ENCODE data around the gene ATP1B1.

ATP1B1 gene

DNA sequence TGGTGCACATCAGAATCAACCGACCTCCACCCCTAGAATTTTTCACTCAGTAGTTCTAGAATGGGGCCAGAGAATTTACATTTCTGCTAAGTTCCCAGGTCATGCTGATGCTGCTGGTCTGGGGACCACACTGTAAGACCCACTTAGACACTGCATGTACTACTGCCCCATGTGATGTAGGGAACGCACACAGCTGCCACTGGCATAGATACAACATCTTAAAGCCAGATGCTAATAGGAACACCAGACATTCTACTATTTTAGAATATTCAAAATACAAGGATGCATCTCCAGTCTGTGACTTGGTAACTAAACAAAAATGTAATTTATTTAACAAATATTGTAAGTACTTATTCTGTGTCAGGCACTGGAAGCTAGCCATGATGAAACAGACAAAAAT is 14.1 kb upstream of the ATP1B1 start:
- DNase-seq (ENCODE audit: low read depth in 1 of 2, low spot score in 1 of 2), result no peak

DNA sequence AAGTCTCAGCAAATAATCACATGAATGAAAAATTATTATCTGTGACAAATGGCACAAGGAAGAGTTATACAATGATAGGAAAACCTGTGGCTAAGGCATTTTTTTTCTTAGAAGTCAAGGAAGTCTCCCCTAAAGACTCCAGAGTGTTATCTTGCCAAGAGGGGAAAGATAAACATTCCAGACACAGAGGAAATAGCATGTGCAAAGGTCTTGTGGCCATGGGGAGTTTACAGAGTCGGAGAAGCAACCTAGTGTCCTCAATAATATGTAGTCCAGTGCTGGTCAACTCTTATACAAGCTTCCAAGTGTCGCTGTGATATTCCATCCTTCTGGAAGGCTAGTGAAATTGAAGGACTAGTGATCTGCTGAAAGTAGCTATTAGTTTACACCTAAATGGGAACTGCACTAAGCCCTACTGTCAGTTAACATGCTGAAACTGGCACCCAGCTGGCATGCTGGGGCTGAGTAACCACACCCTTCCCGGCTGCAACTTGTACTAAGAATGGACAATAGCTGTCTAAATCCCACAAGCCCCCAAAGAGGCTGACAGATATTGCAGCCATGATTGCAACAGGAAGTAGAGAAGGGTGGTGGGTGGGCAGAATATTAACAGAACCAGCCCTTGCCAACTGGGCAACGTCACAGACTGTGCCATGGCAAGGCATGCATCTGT is 11.5 kb upstream of the ATP1B1 start:
- DNase-seq (ENCODE audit: low read depth in 1 of 2, low spot score in 1 of 2), result no peak

DNA sequence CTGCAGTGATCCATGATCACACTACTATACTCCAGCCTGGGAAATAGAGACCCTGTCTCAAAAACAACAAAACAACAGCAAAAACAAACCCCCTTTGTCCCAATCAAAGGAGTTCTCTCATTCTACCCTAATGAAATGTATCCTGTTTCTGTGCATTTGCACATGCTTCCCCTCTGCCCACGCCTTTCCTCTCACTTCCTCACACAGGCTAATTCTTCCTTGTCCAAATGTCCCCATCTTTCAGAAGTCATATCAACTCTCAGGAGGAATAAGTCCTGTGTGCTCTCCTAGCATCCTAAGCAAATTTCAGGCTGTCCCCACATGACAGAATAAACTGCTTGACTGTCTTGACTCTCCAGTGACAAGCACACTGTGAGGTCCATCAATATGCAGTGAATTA is 8.1 kb upstream of the ATP1B1 start:
- DNase-seq (ENCODE audit: low read depth in 1 of 2, low spot score in 1 of 2), result no peak

GRCh38 chr1:169099561-169099960 is 6.9 kb upstream of the ATP1B1 start:
- DNase-seq (ENCODE audit: low read depth in 1 of 2, low spot score in 1 of 2), result no peak

- no peak for DNase-seq (ENCODE audit: low read depth in 1 of 2, low spot score in 1 of 2)
Observed at GRCh38 chr1:169100208-169100607, 6.3 kb upstream of the ATP1B1 start.

GRCh38 chr1:169100651-169101088 is 5.8 kb upstream of the ATP1B1 start:
- DNase-seq (ENCODE audit: low read depth in 1 of 2, low spot score in 1 of 2), result no peak

GRCh38 chr1:169102567-169102966 is 3.9 kb upstream of the ATP1B1 start:
- DNase-seq (ENCODE audit: low read depth in 1 of 2, low spot score in 1 of 2), result no peak

- no peak for DNase-seq (ENCODE audit: low read depth in 1 of 2, low spot score in 1 of 2)
Observed at GRCh38 chr1:169103002-169103401, 3.5 kb upstream of the ATP1B1 start.

DNA sequence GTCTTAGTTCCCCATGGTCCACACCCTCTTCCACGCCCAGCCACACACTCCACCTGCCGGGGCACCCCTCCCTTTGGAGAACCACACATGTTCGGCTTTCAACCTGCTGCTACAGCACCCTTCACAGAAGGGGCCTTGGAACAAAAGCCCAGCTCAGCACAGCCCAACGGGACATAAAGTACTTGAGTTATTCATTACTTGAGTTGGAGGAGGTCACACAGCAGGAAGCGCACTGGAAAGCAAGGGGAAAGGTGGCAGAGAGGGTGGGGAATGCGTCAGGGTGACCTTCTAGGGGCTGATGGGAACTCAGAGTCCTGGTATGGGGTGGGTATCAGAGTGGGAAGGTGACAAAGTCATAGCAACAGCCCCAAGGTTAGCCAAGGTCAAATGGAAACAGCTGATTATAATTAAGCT is 3.0 kb upstream of the ATP1B1 start:
- no peak for DNase-seq (ENCODE audit: low read depth in 1 of 2, low spot score in 1 of 2)

DNA sequence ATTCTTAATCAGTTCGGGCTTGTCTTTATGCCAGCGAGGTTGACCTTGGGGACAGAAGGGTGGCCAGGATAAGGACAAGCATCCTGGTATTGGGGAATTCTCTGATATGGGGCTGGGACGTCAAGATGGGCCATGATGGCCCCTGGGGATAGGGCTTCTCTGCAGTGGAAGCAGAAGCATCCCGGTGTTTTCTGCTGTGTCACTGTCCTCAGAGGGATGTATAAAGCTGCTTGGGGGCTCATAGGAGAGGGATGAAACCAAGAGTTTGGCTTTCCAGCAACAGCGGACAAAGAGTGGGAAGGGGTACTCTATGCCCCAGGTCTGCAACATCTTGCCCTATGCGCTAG is 1.4 kb upstream of the ATP1B1 start:
- no peak for DNase-seq (ENCODE audit: low read depth in 1 of 2, low spot score in 1 of 2)

- DNase-seq (ENCODE audit: low read depth in 1 of 2, low spot score in 1 of 2), result no peak
Observed at GRCh38 chr1:169105434-169106094, 926 bp upstream of the ATP1B1 start.

DNA sequence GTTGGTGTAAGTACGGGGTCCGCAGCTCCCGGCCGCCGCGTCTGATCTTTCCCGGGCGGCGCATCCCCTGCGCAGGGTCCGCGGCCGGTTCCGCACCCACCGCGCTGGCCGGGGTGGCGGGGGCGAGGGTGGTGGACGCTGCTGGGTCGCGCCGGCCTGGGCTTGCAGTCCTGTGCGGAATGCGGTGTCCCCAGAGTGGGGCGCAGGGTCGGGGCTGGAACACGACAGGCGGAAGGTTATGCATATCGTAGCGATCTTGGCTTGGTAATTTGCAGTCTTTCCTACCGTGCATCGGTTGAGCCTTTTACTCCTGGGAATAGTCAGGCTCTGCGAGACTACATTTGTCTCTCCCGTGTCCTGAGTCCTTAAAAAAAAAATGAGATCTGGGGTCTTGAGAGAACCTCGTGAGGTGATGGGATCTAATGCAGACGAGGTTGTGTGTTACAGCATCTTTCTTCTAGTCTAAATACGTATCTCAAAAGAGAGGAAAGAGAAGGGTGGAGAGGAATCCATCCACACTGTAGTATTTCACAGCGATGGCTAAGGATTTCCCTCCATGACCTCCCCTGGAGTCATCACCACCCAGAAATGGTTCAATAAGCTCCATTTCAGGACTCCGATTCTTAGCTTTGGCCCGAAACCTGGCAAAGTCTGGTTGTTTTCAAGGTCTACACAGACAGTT is 572 bp downstream of the ATP1B1 start:
- DNase-seq (ENCODE audit: low read depth in 1 of 2, low spot score in 1 of 2), result no peak

DNA sequence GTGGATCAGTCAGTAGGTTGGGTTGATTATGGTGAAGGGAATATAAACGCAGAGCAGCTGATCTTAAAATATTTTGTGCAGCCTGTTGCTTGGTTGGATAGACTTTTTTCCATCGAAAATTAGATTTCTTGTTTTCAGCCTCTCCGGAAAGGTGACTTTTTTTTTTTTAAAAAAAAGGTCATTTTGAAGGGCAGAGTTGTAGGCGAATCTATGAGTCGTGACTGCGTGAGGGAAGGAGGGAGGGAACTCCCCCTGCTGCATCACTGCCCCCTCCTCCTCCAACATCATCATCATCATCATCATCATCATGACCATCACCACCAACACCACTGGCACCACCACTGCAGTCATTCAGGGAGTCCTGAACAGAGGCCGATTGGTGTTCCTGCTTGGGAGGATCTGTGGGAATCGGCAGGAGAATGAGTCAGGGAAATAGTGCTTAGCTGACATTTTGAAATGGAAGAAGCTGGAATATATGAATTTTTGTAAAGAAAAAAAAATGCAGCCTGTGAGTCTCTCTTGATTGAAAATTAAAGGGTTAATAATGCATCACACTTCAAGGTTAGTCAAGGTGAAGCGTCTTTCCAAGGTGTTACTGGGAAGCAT is 1.2 kb downstream of the ATP1B1 start:
- DNase-seq (ENCODE audit: low read depth in 1 of 2, low spot score in 1 of 2), result no peak

- DNase-seq (ENCODE audit: low read depth in 1 of 2, low spot score in 1 of 2), result no peak
Observed at GRCh38 chr1:169108223-169108622, 1.7 kb downstream of the ATP1B1 start.

GRCh38 chr1:169108863-169109560 is 2.5 kb downstream of the ATP1B1 start:
- no peak for DNase-seq (ENCODE audit: low read depth in 1 of 2, low spot score in 1 of 2)

- DNase-seq (ENCODE audit: low read depth in 1 of 2, low spot score in 1 of 2), result no peak
Observed at GRCh38 chr1:169109561-169110134, 3.2 kb downstream of the ATP1B1 start.

DNA sequence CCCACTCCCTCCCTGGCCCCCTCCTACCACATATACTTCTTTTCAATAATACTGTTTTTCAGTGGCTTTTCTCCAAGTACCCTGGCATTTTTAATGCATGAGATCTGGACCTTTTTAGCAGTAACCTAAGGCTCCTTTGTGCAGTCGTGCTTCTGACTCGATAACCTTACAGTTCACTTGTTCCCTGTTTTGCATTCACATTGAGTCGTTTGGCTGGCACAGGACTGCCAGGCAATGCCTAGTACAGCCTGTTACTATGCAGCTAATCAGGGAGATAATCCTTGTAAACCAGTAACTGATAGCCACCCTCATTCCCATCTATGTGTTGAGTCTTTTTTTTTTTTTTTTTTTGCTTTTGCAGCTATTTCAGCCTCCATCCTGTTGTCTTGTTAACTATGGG is 3.7 kb downstream of the ATP1B1 start:
- no peak for DNase-seq (ENCODE audit: low read depth in 1 of 2, low spot score in 1 of 2)

DNA sequence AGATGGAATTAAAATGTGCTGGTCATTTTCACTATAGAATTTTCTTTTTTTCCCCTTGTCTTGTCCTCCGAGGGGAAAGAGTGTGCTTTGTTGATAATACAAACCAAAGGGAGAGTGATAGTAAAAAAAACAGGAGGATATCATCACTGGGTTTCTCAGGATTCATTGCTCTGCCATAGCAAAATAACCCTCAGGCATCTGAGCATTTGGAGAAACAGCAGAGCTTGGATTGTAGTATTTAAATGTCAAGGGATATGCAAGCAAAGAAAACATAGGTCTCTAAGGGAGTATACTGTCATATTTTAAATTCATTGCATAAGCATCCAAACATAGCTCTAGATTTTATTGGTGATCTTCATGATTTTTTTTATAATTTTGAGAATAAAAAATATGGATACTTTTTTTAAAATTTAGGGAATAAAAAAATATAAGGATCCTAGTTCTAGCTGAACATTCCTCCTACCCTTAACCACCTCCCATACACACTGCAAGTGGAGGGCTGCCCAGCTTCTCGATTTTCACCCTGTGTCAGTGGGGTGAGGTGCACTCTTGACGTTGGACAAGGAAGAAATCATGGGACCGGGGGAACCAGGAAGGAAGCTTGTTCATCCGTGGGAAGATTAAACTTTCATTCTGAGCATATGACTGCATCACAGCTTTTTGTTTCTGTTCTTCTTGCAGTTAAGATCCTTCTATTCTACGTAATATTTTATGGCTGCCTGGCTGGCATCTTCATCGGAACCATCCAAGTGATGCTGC is 4.4 kb downstream of the ATP1B1 start:
- DNase-seq (ENCODE audit: low read depth in 1 of 2, low spot score in 1 of 2), result no peak

DNA sequence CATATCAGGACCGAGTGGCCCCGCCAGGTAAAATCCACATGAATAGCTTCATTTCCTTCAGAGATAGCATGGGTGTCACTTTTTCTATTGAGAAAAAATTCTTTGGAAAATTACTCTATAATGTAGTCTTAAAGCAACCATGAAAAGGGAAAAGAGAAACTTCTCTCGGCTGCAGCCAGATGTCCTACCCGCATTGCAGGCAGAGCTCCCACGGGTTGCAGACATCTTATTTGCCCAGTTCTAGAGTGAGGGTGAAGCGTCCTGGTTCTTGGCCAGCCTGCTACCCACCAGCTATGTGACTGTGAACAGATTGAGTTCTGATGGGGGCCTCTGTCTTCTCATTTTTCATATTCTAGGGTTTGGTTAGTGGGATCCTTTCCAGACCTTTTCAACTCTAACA is 5.0 kb downstream of the ATP1B1 start:
- DNase-seq (ENCODE audit: low read depth in 1 of 2, low spot score in 1 of 2), result no peak

DNA sequence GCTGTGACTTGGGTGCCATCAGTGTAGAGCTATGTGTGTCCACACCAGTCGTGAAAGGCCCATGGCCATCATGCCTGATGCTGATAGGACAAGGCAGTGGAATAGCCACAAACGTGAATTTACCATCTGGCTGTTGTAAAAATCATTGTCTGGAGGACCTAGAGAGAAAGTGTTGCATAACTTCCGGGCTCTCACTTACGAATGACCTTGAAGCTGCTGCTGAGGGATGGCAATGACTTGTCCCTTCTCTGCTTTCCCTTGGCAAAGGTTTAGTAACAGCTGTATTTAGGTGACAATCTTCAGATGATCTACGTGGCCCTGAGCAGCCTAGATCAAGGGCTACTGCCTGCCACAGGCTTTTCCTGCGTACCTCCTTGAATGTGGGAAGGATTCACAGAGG is 5.8 kb downstream of the ATP1B1 start:
- DNase-seq (ENCODE audit: low read depth in 1 of 2, low spot score in 1 of 2), result no peak
